B cell (primary cell): ENCODE results near the gene RELL2.

Source experiments
- CTCF ChIP-seq: fragments of 200-600 bp; IDR thresholded peaks from one replicate; pipeline ENCODE4 v1.8.0; 2022; ENCODE audit warnings: antibody characterized with exemption, mild to moderate bottlenecking
- EZH2 ChIP-seq: IDR thresholded peaks from 2 replicates; pipeline ENCODE4 v1.6.1; 2012; ENCODE audit warnings: borderline replicate concordance, low read depth, mild to moderate bottlenecking, moderate library complexity, low read length; ENCODE audit not compliant: insufficient read depth, poor library complexity, severe bottlenecking

GRCh38 chr5:141669520-141669919 lies 32.7 kb downstream of the RELL2 start:
- TF ChIP-seq EZH2 (no peak), CTCF (no peak)
